HepG2 (cell line): ENCODE data around the gene NPHS1. TPM values are rescaled to one million over a fixed set of nuclear protein-coding genes. Genes with fewer than 3 reads are reported as not detected.

Experiments used
- CEBPZ ChIP-seq: IDR thresholded peaks from 2 replicates; pipeline ENCODE4 v1.6.1; 2012; ENCODE audit warnings: low read length, improper control_type of control experiment
- CENPX ChIP-seq: sonication (generic); formaldehyde crosslinking; IDR thresholded peaks from 2 replicates; pipeline ENCODE4 v1.9.0; 2021; ENCODE audit warnings: mild to moderate bottlenecking, missing genetic modification reagents, moderate library complexity
- HBP1 ChIP-seq: IDR thresholded peaks from 2 replicates; pipeline ENCODE4 v1.6.1; 2016; ENCODE audit warnings: low read depth, control low read depth
- KLF16 ChIP-seq, 2 experiments: sonication (generic) in 1 of 2; formaldehyde crosslinking in 1 of 2; IDR thresholded peaks; 2 replicates each; pipeline versions ENCODE4 v1.6.1 to v1.8.0; 2016 to 2023; ENCODE audit warnings: missing genetic modification reagents in 2 of 2, missing compliant biosample characterization in 1 of 2
- MIXL1 ChIP-seq: IDR thresholded peaks from 2 replicates; pipeline ENCODE4 v1.6.1; 2016
- MYPOP ChIP-seq: sonication (generic); formaldehyde crosslinking; IDR thresholded peaks from 2 replicates; pipeline ENCODE4 v1.8.1; 2023; ENCODE audit warnings: mild to moderate bottlenecking, moderate library complexity, missing genetic modification reagents
- PHF21A ChIP-seq: sonication (generic); formaldehyde crosslinking; IDR thresholded peaks from 2 replicates; pipeline ENCODE4 v1.5.0; 2020; ENCODE audit warnings: mild to moderate bottlenecking, missing genetic modification reagents
- RAD21 ChIP-seq: fragments of 450-650 bp; formaldehyde crosslinking; IDR thresholded peaks from 2 replicates; pipeline ENCODE4 v1.5.0; 2020; ENCODE audit warnings: mild to moderate bottlenecking
- SOX6 ChIP-seq, 2 experiments: fragments of 450-650 bp in 1 of 2; sonication (generic) in 1 of 2; formaldehyde crosslinking in 1 of 2; IDR thresholded peaks; 2 replicates each; pipeline versions ENCODE4 v1.4.0 to v1.6.1; 2017 to 2020; ENCODE audit warnings: antibody characterized with exemption in 1 of 2, mild to moderate bottlenecking in 1 of 2, missing genetic modification reagents in 1 of 2
- STAG1 ChIP-seq: sonication (generic); formaldehyde crosslinking; IDR thresholded peaks from 2 replicates; pipeline ENCODE4 v1.4.0; 2020; ENCODE audit warnings: missing genetic modification reagents
- TBX2 ChIP-seq: sonication (generic); formaldehyde crosslinking; IDR thresholded peaks from 2 replicates; pipeline ENCODE4 v1.5.0; 2020; ENCODE audit warnings: missing genetic modification reagents, mild to moderate bottlenecking, borderline replicate concordance
- THRA ChIP-seq: sonication (generic); formaldehyde crosslinking; IDR thresholded peaks from 2 replicates; pipeline ENCODE4 v1.4.0; 2020; ENCODE audit warnings: missing genetic modification reagents, borderline replicate concordance
- XBP1 ChIP-seq: sonication (generic); formaldehyde crosslinking; IDR thresholded peaks from 2 replicates; pipeline ENCODE4 v1.5.0; 2020; ENCODE audit warnings: missing genetic modification reagents
- XRCC5 ChIP-seq: fragments of 200-400 bp; formaldehyde crosslinking; optimal IDR thresholded peaks from 2 replicates; pipeline ENCODE3; 2017; ENCODE audit warnings: mild to moderate bottlenecking, low read length
- ZFX ChIP-seq: sonication (generic); formaldehyde crosslinking; IDR thresholded peaks from 2 replicates; pipeline ENCODE4 v1.4.0; 2020; ENCODE audit warnings: mild to moderate bottlenecking, low read depth, missing genetic modification reagents, moderate library complexity
- ZNF251 ChIP-seq: sonication (generic); formaldehyde crosslinking; IDR thresholded peaks from 2 replicates; pipeline ENCODE4 v1.9.0; 2021; ENCODE audit warnings: mild to moderate bottlenecking, missing genetic modification reagents
- ZNF687 ChIP-seq: sonication (generic); formaldehyde crosslinking; IDR thresholded peaks from 2 replicates; pipeline ENCODE4 v1.5.1; 2020; ENCODE audit warnings: mild to moderate bottlenecking, missing genetic modification reagents, moderate library complexity
- polyA plus RNA-seq, 8 experiments: library from polyadenylated mRNA; depleted of rRNA in 3 of 8; stranded (reverse) in 7 of 8; unstranded in 1 of 8; fragments of >200 nt; fragmentation: Illumina TruSeq in 4 of 8; extraction: Trizol in 4 of 8; gene quantifications; 2 replicates each; pipeline versions ENCODE4 v1.2.1 to v1.2.3, GENCODE V29; 2011 to 2016; ENCODE audit warnings: low read depth in 4 of 8, missing spikeins in 1 of 8, mixed read lengths in 1 of 8; ENCODE audit not compliant: insufficient read depth in 1 of 8
- total RNA-seq, 5 experiments: library from RNA; depleted of rRNA; stranded (reverse); fragments of >200 nt; fragmentation: Illumina TruSeq; extraction: Trizol; gene quantifications; 2 replicates each; pipeline ENCODE4 v1.2.3, GENCODE V29; 2016; ENCODE audit warnings: low read depth in 1 of 5

Gene NPHS1
- total and polyA plus RNA-seq, 2 of the 13 experiments (the other 11 are each of a cell fraction or from before 2014, with no cell fraction given) = not detected

- TF ChIP-seq HBP1 (CRISPR knock-in tag) (0 out of 2 replicates have a peak, but pooled peaks have one; percentile 30), THRA (CRISPR knock-in tag) (peak; percentile 30; the same call in 1 of the 2 replicates), XRCC5 (peak; percentile 25), CEBPZ (no peak), KLF16 (CRISPR knock-in tag; IDR thresholded peaks at IDR 0.05) (no peak), ZFX (CRISPR knock-in tag) (0 out of 2 replicates have a peak, but pooled peaks have one; percentile 13), XBP1 (no peak), ZNF687 (CRISPR knock-in tag) (peak; percentile 70), MIXL1 (no peak), TBX2 (peak; percentile 37; the same call in 1 of the 2 replicates), STAG1 (CRISPR knock-in tag) (no peak), CENPX (CRISPR knock-in tag) (no peak), ZNF251 (no peak), PHF21A (CRISPR knock-in tag) (0 out of 2 replicates have a peak, but pooled peaks have one; percentile 36), SOX6 (IDR thresholded peaks at IDR 0.05) (no peak), SOX6 (CRISPR knock-in tag; IDR thresholded peaks at IDR 0.05) (peak; percentile 61), MYPOP (CRISPR knock-in tag) (0 out of 2 replicates have a peak, but pooled peaks have one; percentile 39), RAD21 (CRISPR knock-in tag) (no peak)
Observed at GRCh38 chr19:35777086-35777841, 75.0 kb downstream of the NPHS1 start (continued).
